GM12878 (cell line): ENCODE data around the gene TNK2. TPM values are rescaled to one million over a fixed set of nuclear protein-coding genes. Genes with fewer than 3 reads are reported as not detected.

Experiments
- ATAC-seq: fragments of 200-7000 bp; cut with Tn5 transposase; 3 replicates; pipeline ENCODE4 v1.9.1; 2020; ENCODE audit warnings: mild to moderate bottlenecking, moderate library complexity
- BruUV-seq: library from RNA; stranded (reverse); fragments of 400-500 nt; replicated peaks from 2 replicates; lab custom pipeline; 2021; lab: Mats Ljungman, UMichigan
- CTCF ChIA-PET: fragments of 300-600 bp; sonication (Branson Sonifier 250); formaldehyde crosslinking; extraction: SDS; loops from one replicate; lab custom pipeline; 2021; ENCODE audit warnings: inconsistent platforms; lab: Yijun Ruan, JAX
- POLR2A ChIA-PET: fragments of 350-600 bp; formaldehyde crosslinking; extraction: SDS; loops from one replicate; lab custom pipeline; 2021; ENCODE audit warnings: inconsistent platforms; lab: Charles Lee
- RAD21 ChIA-PET: fragments of 300-600 bp; sonication (Branson Sonifier 250); formaldehyde crosslinking; loops from one replicate; lab custom pipeline; 2023; ENCODE audit warnings: antibody characterized with exemption; ENCODE audit not compliant: unreplicated experiment; lab: Charles Lee
- SMC1A ChIA-PET: fragments of 300-600 bp; sonication (Branson Sonifier 250); formaldehyde crosslinking; loops from one replicate; lab custom pipeline; 2023; ENCODE audit not compliant: unreplicated experiment, uncharacterized antibody; lab: Charles Lee
- DNase-seq: peaks from one replicate; pipeline ENCODE4 v3.0.0-alpha.2; 2011; ENCODE audit warnings: low read depth, low spot score
- FAIRE-seq: peaks from 3 replicates; lab custom pipeline; 2011; peaks lifted over from hg19 to GRCh38; lab: Jason Lieb, UNC
- H2AFZ ChIP-seq: 2 replicates; pipeline ENCODE4 v1.6.0; 2011; ENCODE audit warnings: low read depth, low read length, control low read depth; ENCODE audit not compliant: control insufficient read depth
- H3K27ac ChIP-seq: 2 replicates; pipeline ENCODE4 v1.5.1; 2011; ENCODE audit warnings: control low read depth; ENCODE audit not compliant: control insufficient read depth, insufficient read depth
- H3K27me3 ChIP-seq, 2 experiments: replicated peaks in 1 of 2; 2 replicates each; pipeline versions ENCODE4 v1.6.0 to v1.6.1; 2011; ENCODE audit warnings: low read length in 1 of 2; ENCODE audit not compliant: control insufficient read depth in 2 of 2, insufficient read depth in 2 of 2
- H3K36me3 ChIP-seq, 2 experiments: 2 replicates each; pipeline ENCODE4 v1.5.1; 2011; ENCODE audit warnings: low read length in 1 of 2; ENCODE audit not compliant: control insufficient read depth in 2 of 2, insufficient read depth in 2 of 2
- H3K4me1 ChIP-seq: 2 replicates; pipeline ENCODE4 v1.6.1; 2011; ENCODE audit warnings: mild to moderate bottlenecking, low read length, moderate library complexity, mixed read lengths; ENCODE audit not compliant: control insufficient read depth, insufficient read depth
- H3K4me2 ChIP-seq: 2 replicates; pipeline ENCODE4 v1.6.0; 2011; ENCODE audit warnings: control low read depth; ENCODE audit not compliant: control insufficient read depth, insufficient read depth
- H3K4me3 ChIP-seq: fragments of 200-600 bp; sonication (generic); 2 replicates; pipeline ENCODE4 v1.5.1; 2016
- H3K79me2 ChIP-seq: 2 replicates; pipeline ENCODE4 v1.6.0; 2011; ENCODE audit warnings: low read length; ENCODE audit not compliant: control insufficient read depth, insufficient read depth
- H3K9ac ChIP-seq: 2 replicates; pipeline ENCODE4 v1.8.0; 2011; ENCODE audit warnings: low read length, control low read depth, mixed read lengths; ENCODE audit not compliant: control insufficient read depth, insufficient read depth
- H3K9me3 ChIP-seq: replicated peaks from 3 replicates; pipeline ENCODE4 v1.5.1; 2011; ENCODE audit warnings: mild to moderate bottlenecking, low read length; ENCODE audit not compliant: control insufficient read depth, insufficient read depth
- H4K20me1 ChIP-seq: 2 replicates; pipeline ENCODE4 v1.6.0; 2011; ENCODE audit not compliant: control insufficient read depth, insufficient read depth
- ATF2 ChIP-seq: IDR thresholded peaks from 2 replicates; pipeline ENCODE4 v1.6.1; 2012; ENCODE audit warnings: low read length, inconsistent platforms
- BRCA1 ChIP-seq: IDR thresholded peaks from 2 replicates; pipeline ENCODE4 v1.6.1; 2011; ENCODE audit warnings: low read depth, low read length, improper control_type of control experiment
- ELK1 ChIP-seq: IDR thresholded peaks from 2 replicates; pipeline ENCODE4 v1.6.1; 2012; ENCODE audit warnings: low read depth, low read length, improper control_type of control experiment
- HDGF ChIP-seq: fragments of 450-650 bp; IDR thresholded peaks from 2 replicates; pipeline ENCODE4 v1.6.1; 2016; ENCODE audit warnings: antibody characterized with exemption
- IRF4 ChIP-seq: IDR thresholded peaks from 2 replicates; pipeline ENCODE4 v1.6.1; 2011; ENCODE audit warnings: low read depth, low read length
- KLF5 ChIP-seq: fragments of 450-650 bp; IDR thresholded peaks from 2 replicates; pipeline ENCODE4 v1.6.1; 2014; ENCODE audit warnings: mild to moderate bottlenecking; ENCODE audit not compliant: partially characterized antibody
- MEF2A ChIP-seq: IDR thresholded peaks from 2 replicates; pipeline ENCODE4 v1.6.1; 2011; ENCODE audit warnings: low read depth, mild to moderate bottlenecking, low read length, moderate library complexity; ENCODE audit not compliant: insufficient read depth
- PBX3 ChIP-seq: IDR thresholded peaks from 2 replicates; pipeline ENCODE4 v1.6.1; 2011; ENCODE audit warnings: mild to moderate bottlenecking, low read depth, low read length, moderate library complexity; ENCODE audit not compliant: insufficient replicate concordance
- POLR2A ChIP-seq: IDR thresholded peaks from 2 replicates; pipeline ENCODE4 v1.6.1; 2011; ENCODE audit warnings: low read depth, mild to moderate bottlenecking, low read length
- RAD21 ChIP-seq: IDR thresholded peaks from 2 replicates; pipeline ENCODE4 v1.6.1; 2011; ENCODE audit warnings: mild to moderate bottlenecking, low read depth, low read length, moderate library complexity; ENCODE audit not compliant: insufficient read depth
- REST ChIP-seq: IDR thresholded peaks from 2 replicates; pipeline ENCODE4 v1.6.1; 2012; ENCODE audit warnings: mild to moderate bottlenecking, low read depth, low read length
- STAT1 ChIP-seq: fragments of 450-650 bp; conservative IDR thresholded peaks from 2 replicates; pipeline ENCODE4 v1.6.1; 2014; ENCODE audit warnings: antibody characterized with exemption, mild to moderate bottlenecking
- STAT3 ChIP-seq: IDR thresholded peaks from 2 replicates; pipeline ENCODE4 v1.6.1; 2011; ENCODE audit warnings: low read depth, low read length, improper control_type of control experiment
- USF1 ChIP-seq: IDR thresholded peaks from 2 replicates; pipeline ENCODE4 v1.6.1; 2011; ENCODE audit warnings: borderline replicate concordance, low read depth, mild to moderate bottlenecking, moderate library complexity, mixed read lengths, low read length; ENCODE audit not compliant: insufficient read depth; ENCODE audit errors: extremely low read length
- ZZZ3 ChIP-seq: IDR thresholded peaks from 2 replicates; pipeline ENCODE4 v1.6.1; 2011; ENCODE audit warnings: low read depth; ENCODE audit not compliant: control insufficient read depth, insufficient read length
- WGBS: methylation state at CpG from one replicate; pipeline ENCODE4 v1.1.6; 2016; ENCODE audit warnings: low lambda C conversion rate; ENCODE audit not compliant: insufficient replicate concordance, insufficient coverage; ENCODE audit errors: missing lambda C conversion rate; 5-methylcytosine and 5-hydroxymethylcytosine counted together
- in situ Hi-C: fragments of 300-500 bp; cut with MboI; formaldehyde crosslinking; loops from 9 replicates; pipeline ENCODE4 v1.14.3; 2018; ENCODE audit warnings: mixed read lengths
- intact Hi-C: fragments of 100-400 bp; cut with micrococcal nuclease; formaldehyde crosslinking; loops from one replicate; pipeline ENCODE4 v1.14.2; 2022; ENCODE audit not compliant: unreplicated experiment
- polyA plus RNA-seq, 11 experiments: library from polyadenylated mRNA; depleted of rRNA in 4 of 11; unstranded in 6 of 11; stranded (reverse) in 5 of 11; fragments of >200 nt; fragmentation: Nextera tagmentation in 4 of 11; fragmentation: Illumina TruSeq in 1 of 11; extraction: Ambion mirVana in 4 of 11; extraction: Trizol in 1 of 11; gene quantifications; 1 replicate in 1 of 11; 2 replicates in 10 of 11; pipeline versions ENCODE4 v1.2.1 to v1.2.3, GENCODE V29; 2011 to 2016; ENCODE audit warnings: inconsistent platforms in 2 of 11, missing spikeins in 2 of 11, low read depth in 1 of 11
- total RNA-seq, 4 experiments: library from RNA; depleted of rRNA in 3 of 4; stranded (reverse); fragments of >200 nt in 3 of 4; fragmentation: Illumina TruSeq in 1 of 4; extraction: Trizol in 1 of 4; gene quantifications; 2 replicates each; pipeline versions ENCODE4 v1.2.1 to v1.2.3, GENCODE V29; 2013 to 2021

TNK2 gene
- total and polyA plus RNA-seq, 10 of the 15 experiments (the other 5 are each of a cell fraction or from before 2014, with no cell fraction given): 0.13 to 47.8 (median 10.8) TPM

GRCh38 chr3:195907684-195907933 lies 742 bp downstream of the TNK2 start:
- peaks cover 63% of the 10 kb centered on the region for H3K79me2 ChIP-seq
- FAIRE-seq (no peak), DNase-seq (no peak), ATAC-seq (peak; percentile 43; the same call in 2 of the 3 replicates)
- H3K4me3 ChIP-seq: peak overlapping the region; percentile 88
- H2AFZ ChIP-seq: no peak overlapping the region; the same call in 1 of the 2 replicates
- ChIA-PET SMC1A (interaction anchor here (0.6 to 6.0 kb wide), 5 partner anchors 7 to 312 kb away, joined by 3 to 43 read pairs (median 3); no protein-coding TSS in a partner anchor), RAD21 (interaction anchor here (1.2 to 3.4 kb wide), 4 partner anchors 11 to 274 kb away, joined by 3 to 34 read pairs (median 8); no protein-coding TSS in a partner anchor), CTCF (interaction anchor here (0.9 to 4.6 kb wide), 7 partner anchors 8 to 57 kb away, joined by 4 to 49 read pairs (median 4); no protein-coding TSS in a partner anchor), POLR2A (interaction anchor here (0.9 to 3.1 kb wide), 3 partner anchors 12 to 249 kb away, joined by 3 to 30 read pairs (median 4); no protein-coding TSS in a partner anchor)
- H3K36me3 ChIP-seq: no peaks in the 10 kb centered on the region
- peak overlapping the region; percentile 91 for H3K4me2 ChIP-seq
- WGBS: 1% methylated on average over 6 of the region's 6 CpGs
- H4K20me1 ChIP-seq: no peaks in the 10 kb centered on the region
- H3K27ac ChIP-seq: peak overlapping the region; percentile 96
- no TSS peak for BruUV-seq
- peaks cover 28% of the 10 kb centered on the region for H3K4me1 ChIP-seq
- H3K9ac ChIP-seq: peak overlapping the region; percentile 79
- in situ Hi-C loops (no loop called here), intact Hi-C loops (loop anchor here (10.0 kb wide), 1 partner anchor 287 kb away; no protein-coding TSS in a partner anchor)
- no peaks in the 10 kb centered on the region for H3K9me3 ChIP-seq
- no peaks in the 10 kb centered on the region for H3K27me3 ChIP-seq
- peak; percentile 30 for TF ChIP-seq KLF5
- peak; percentile 80; the same call in 1 of the 2 replicates for TF ChIP-seq HDGF
- no peak for TF ChIP-seq STAT1
- no peak for TF ChIP-seq ELK1
- TF ChIP-seq ATF2: no peak
- no peak for TF ChIP-seq MEF2A
- no peak for TF ChIP-seq RAD21
- no peak for TF ChIP-seq IRF4
- no peak for TF ChIP-seq BRCA1
- TF ChIP-seq STAT3: no peak
- no peak for TF ChIP-seq ZZZ3
- peak; percentile 62; the same call in 1 of the 2 replicates for TF ChIP-seq POLR2A
- TF ChIP-seq USF1: no peak
- no peak for TF ChIP-seq REST
- peak; percentile 8 for TF ChIP-seq PBX3
